IMR-90 (cell line): Measurements from ENCODE around the gene GTSE1. TPM values are rescaled to one million over a fixed set of nuclear protein-coding genes. Genes with fewer than 3 reads are reported as not detected.
A peak's percentile ranks its signal among the peaks of the same experiment; 100 is the strongest.

Experiments used
- ATAC-seq: fragments of 200-7000 bp; cut with Tn5 transposase; 2 replicates; pipeline ENCODE4 v1.9.1; 2020; ENCODE audit warnings: low read depth, mild to moderate bottlenecking, moderate library complexity
- BruUV-seq: library from RNA; stranded (reverse); fragments of 400-500 nt; replicated peaks from 2 replicates; lab custom pipeline; 2021; lab: Mats Ljungman, UMichigan
- CTCF ChIA-PET: fragments of 300-600 bp; formaldehyde crosslinking; extraction: SDS; loops from one replicate; lab custom pipeline; 2021; ENCODE audit warnings: antibody characterized with exemption; lab: Yijun Ruan, JAX
- POLR2A ChIA-PET: fragments of 300-600 bp; sonication (Branson Sonifier 250); formaldehyde crosslinking; loops from one replicate; lab custom pipeline; 2022; ENCODE audit warnings: antibody characterized with exemption; ENCODE audit not compliant: unreplicated experiment; lab: Charles Lee
- DNase-seq: peaks from one replicate; pipeline ENCODE4 v3.0.0; 2013
- H2AFZ ChIP-seq: replicated peaks from 2 replicates; pipeline ENCODE3; 2013; ENCODE audit warnings: low read length, mild to moderate bottlenecking; ENCODE audit not compliant: poor library complexity
- H2AK5ac ChIP-seq: 2 replicates; pipeline ENCODE4 v1.6.1; 2013; ENCODE audit warnings: low read depth, low read length, inconsistent platforms
- H2AK9ac ChIP-seq: replicated peaks from 2 replicates; pipeline ENCODE3; 2013; ENCODE audit warnings: mild to moderate bottlenecking, low read depth, low read length, moderate library complexity; ENCODE audit not compliant: poor library complexity
- H2BK120ac ChIP-seq: 2 replicates; pipeline ENCODE4 v1.6.1; 2013; ENCODE audit warnings: low read depth, low read length, inconsistent platforms
- H2BK15ac ChIP-seq: 3 replicates; pipeline ENCODE4 v1.6.1; 2013; ENCODE audit warnings: low read depth, low read length, inconsistent platforms
- H2BK20ac ChIP-seq: 2 replicates; pipeline ENCODE4 v1.6.1; 2013; ENCODE audit warnings: low read depth, mild to moderate bottlenecking, inconsistent platforms, low read length, moderate library complexity
- H2BK5ac ChIP-seq: 2 replicates; pipeline ENCODE4 v1.6.1; 2013; ENCODE audit warnings: mild to moderate bottlenecking, low read depth, low read length, inconsistent platforms; ENCODE audit not compliant: poor library complexity, severe bottlenecking
- H3K14ac ChIP-seq: replicated peaks from 2 replicates; pipeline ENCODE4 v1.6.1; 2013; ENCODE audit warnings: low read depth, low read length, inconsistent platforms
- H3K18ac ChIP-seq: 2 replicates; pipeline ENCODE4 v1.6.1; 2013; ENCODE audit warnings: low read depth, low read length, control low read depth
- H3K23ac ChIP-seq: 2 replicates; pipeline ENCODE4 v1.6.1; 2013; ENCODE audit warnings: low read depth, low read length, inconsistent platforms
- H3K27ac ChIP-seq: 2 replicates; pipeline ENCODE4 v1.5.1; 2013; ENCODE audit warnings: mild to moderate bottlenecking, control low read depth, low read length; ENCODE audit not compliant: insufficient read depth
- H3K27me3 ChIP-seq: 2 replicates; pipeline ENCODE4 v1.6.1; 2013; ENCODE audit warnings: low read length; ENCODE audit not compliant: control insufficient read depth, insufficient read depth
- H3K36me3 ChIP-seq: 2 replicates; pipeline ENCODE4 v1.6.1; 2013; ENCODE audit warnings: low read length, mixed read lengths; ENCODE audit not compliant: control insufficient read depth, insufficient read depth
- H3K4ac ChIP-seq: 2 replicates; pipeline ENCODE4 v1.6.1; 2013; ENCODE audit warnings: low read depth, low read length, inconsistent platforms
- H3K4me1 ChIP-seq: 2 replicates; pipeline ENCODE4 v1.6.1; 2013; ENCODE audit warnings: low read length, mixed read lengths; ENCODE audit not compliant: control insufficient read depth, insufficient read depth
- H3K4me2 ChIP-seq: 2 replicates; pipeline ENCODE4 v1.6.1; 2013; ENCODE audit warnings: low read depth, mild to moderate bottlenecking, control low read depth, low read length, moderate library complexity
- H3K4me3 ChIP-seq: 2 replicates; pipeline ENCODE4 v1.5.1; 2013; ENCODE audit warnings: low read depth, mild to moderate bottlenecking, control low read depth, low read length, moderate library complexity; ENCODE audit not compliant: insufficient read depth
- H3K56ac ChIP-seq: 2 replicates; pipeline ENCODE4 v1.6.1; 2013; ENCODE audit warnings: low read length, inconsistent platforms; ENCODE audit not compliant: insufficient read depth; ENCODE audit errors: extremely low read depth
- H3K79me1 ChIP-seq, 2 experiments: 2 replicates each; pipeline ENCODE4 v1.6.1; 2013; ENCODE audit warnings: low read length in 2 of 2, inconsistent platforms in 1 of 2, low read depth in 1 of 2
- H3K9ac ChIP-seq: 2 replicates; pipeline ENCODE4 v1.6.1; 2013; ENCODE audit warnings: low read depth, low read length, control low read depth
- H3K9me1 ChIP-seq: 2 replicates; pipeline ENCODE4 v1.6.1; 2013; ENCODE audit warnings: low read length, inconsistent platforms; ENCODE audit not compliant: insufficient read depth
- H3K9me3 ChIP-seq: 2 replicates; pipeline ENCODE4 v1.6.1; 2013; ENCODE audit warnings: low read length; ENCODE audit not compliant: control insufficient read depth, insufficient read depth
- H4K20me1 ChIP-seq: 2 replicates; pipeline ENCODE4 v1.6.1; 2013; ENCODE audit warnings: low read length, inconsistent platforms; ENCODE audit not compliant: insufficient read depth
- H4K5ac ChIP-seq: 2 replicates; pipeline ENCODE4 v1.6.1; 2013; ENCODE audit warnings: mild to moderate bottlenecking, low read depth, low read length, control low read depth
- H4K8ac ChIP-seq, 2 experiments: 2 replicates each; pipeline ENCODE4 v1.6.1; 2013; ENCODE audit warnings: low read depth in 2 of 2, low read length in 2 of 2, control low read depth in 1 of 2, inconsistent platforms in 1 of 2
- H4K91ac ChIP-seq: 2 replicates; pipeline ENCODE4 v1.6.1; 2013; ENCODE audit warnings: low read depth, low read length, inconsistent platforms; ENCODE audit not compliant: insufficient read depth
- BHLHE40 ChIP-seq: fragments of 150-350 bp; IDR thresholded peaks from 2 replicates; pipeline ENCODE4 v1.6.1; 2016; ENCODE audit warnings: mild to moderate bottlenecking, low read depth, low read length
- CEBPB ChIP-seq: IDR thresholded peaks from 2 replicates; pipeline ENCODE4 v1.6.1; 2012; ENCODE audit warnings: low read depth, low read length, improper control_type of control experiment
- CHD1 ChIP-seq: IDR thresholded peaks from 2 replicates; pipeline ENCODE4 v1.6.1; 2012; ENCODE audit warnings: low read depth, low read length, improper control_type of control experiment
- FOS ChIP-seq: fragments of 150-350 bp; IDR thresholded peaks from 2 replicates; pipeline ENCODE4 v1.6.1; 2016; ENCODE audit warnings: low read depth, low read length
- MAFK ChIP-seq: IDR thresholded peaks from 2 replicates; pipeline ENCODE4 v1.6.1; 2012; ENCODE audit warnings: low read depth, low read length, improper control_type of control experiment
- MAZ ChIP-seq: IDR thresholded peaks from 2 replicates; pipeline ENCODE4 v1.6.1; 2012; ENCODE audit warnings: low read depth, mild to moderate bottlenecking, low read length, improper control_type of control experiment, moderate library complexity, borderline replicate concordance
- MXI1 ChIP-seq: IDR thresholded peaks from 2 replicates; pipeline ENCODE4 v1.6.1; 2012; ENCODE audit warnings: low read depth, mild to moderate bottlenecking, low read length, moderate library complexity, borderline replicate concordance
- NFE2L2 ChIP-seq: fragments of 150-350 bp; IDR thresholded peaks from 2 replicates; pipeline ENCODE4 v1.6.1; 2016; ENCODE audit warnings: low read depth, mild to moderate bottlenecking, low read length
- POLR2A ChIP-seq: IDR thresholded peaks from 2 replicates; pipeline ENCODE4 v1.6.1; 2012; ENCODE audit warnings: mild to moderate bottlenecking, low read depth, low read length
- RAD21 ChIP-seq: IDR thresholded peaks from 2 replicates; pipeline ENCODE4 v1.6.1; 2012; ENCODE audit warnings: low read length, improper control_type of control experiment
- RCOR1 ChIP-seq: IDR thresholded peaks from 2 replicates; pipeline ENCODE4 v1.6.1; 2012; ENCODE audit warnings: mild to moderate bottlenecking, low read length, improper control_type of control experiment; ENCODE audit not compliant: insufficient replicate concordance
- RFX5 ChIP-seq: IDR thresholded peaks from 2 replicates; pipeline ENCODE4 v1.8.0; 2012; ENCODE audit warnings: low read depth, mild to moderate bottlenecking, low read length, moderate library complexity
- SMC3 ChIP-seq: fragments of 150-350 bp; IDR thresholded peaks from 2 replicates; pipeline ENCODE4 v1.6.1; 2016; ENCODE audit warnings: low read depth, mild to moderate bottlenecking, antibody characterized with exemption, low read length, moderate library complexity
- WGBS, 2 experiments: methylation state at CpG; one replicate each; pipeline versions ENCODE4 v1.1.5 to v1.1.7; 2013; ENCODE audit warnings: missing lambda C conversion rate in 2 of 2; ENCODE audit not compliant: insufficient read length in 1 of 2; ENCODE audit errors: extremely low coverage in 2 of 2; 5-methylcytosine and 5-hydroxymethylcytosine counted together
- dilution Hi-C: fragments of 300-500 bp; cut with HindIII; formaldehyde crosslinking; loops from one replicate; pipeline ENCODE4 v1.14.3; 2018; ENCODE audit warnings: low sequenced_read_pairs; ENCODE audit not compliant: unreplicated experiment
- in situ Hi-C: fragments of 300-500 bp; cut with MboI; formaldehyde crosslinking; loops from 3 replicates; pipeline ENCODE4 v1.14.3; 2019; ENCODE audit warnings: low sequenced_read_pairs, inconsistent platforms, mixed read lengths
- intact Hi-C: fragments of 100-400 bp; cut with micrococcal nuclease; formaldehyde crosslinking; loops from 2 replicates; pipeline ENCODE4 v1.10.0; 2022
- polyA plus RNA-seq, 3 experiments: library from polyadenylated mRNA; depleted of rRNA; stranded (reverse); fragments of >200 nt; gene quantifications; 2 replicates each; pipeline ENCODE4 v1.2.3, GENCODE V29; 2012; ENCODE audit warnings: low replicate concordance in 1 of 3
- total RNA-seq: library from RNA; depleted of rRNA; stranded (reverse); fragments of >200 nt; gene quantifications from 2 replicates; pipeline ENCODE4 v1.2.3, GENCODE V29; 2012
- TF ChIP-seq, protein P1 (sequence below): fragments of 150-350 bp; IDR thresholded peaks from 2 replicates; pipeline ENCODE4 v1.6.1; 2016; ENCODE audit warnings: low read depth, mild to moderate bottlenecking, low read length, moderate library complexity, borderline replicate concordance
- TF ChIP-seq, protein P2 (sequence below): conservative IDR thresholded peaks from 2 replicates; pipeline ENCODE4 v1.5.1; 2012; ENCODE audit warnings: mild to moderate bottlenecking, low read depth, low read length, improper control_type of control experiment
- TF ChIP-seq, protein P3 (sequence below): fragments of 150-350 bp; IDR thresholded peaks from 2 replicates; pipeline ENCODE4 v1.6.1; 2017; ENCODE audit warnings: mild to moderate bottlenecking, antibody characterized with exemption, low read length, low read depth

GTSE1 gene
- total and polyA plus RNA-seq, 2 of the 4 experiments (the other 2 are of a cell fraction): 5.9 to 17.1 TPM

DNA sequence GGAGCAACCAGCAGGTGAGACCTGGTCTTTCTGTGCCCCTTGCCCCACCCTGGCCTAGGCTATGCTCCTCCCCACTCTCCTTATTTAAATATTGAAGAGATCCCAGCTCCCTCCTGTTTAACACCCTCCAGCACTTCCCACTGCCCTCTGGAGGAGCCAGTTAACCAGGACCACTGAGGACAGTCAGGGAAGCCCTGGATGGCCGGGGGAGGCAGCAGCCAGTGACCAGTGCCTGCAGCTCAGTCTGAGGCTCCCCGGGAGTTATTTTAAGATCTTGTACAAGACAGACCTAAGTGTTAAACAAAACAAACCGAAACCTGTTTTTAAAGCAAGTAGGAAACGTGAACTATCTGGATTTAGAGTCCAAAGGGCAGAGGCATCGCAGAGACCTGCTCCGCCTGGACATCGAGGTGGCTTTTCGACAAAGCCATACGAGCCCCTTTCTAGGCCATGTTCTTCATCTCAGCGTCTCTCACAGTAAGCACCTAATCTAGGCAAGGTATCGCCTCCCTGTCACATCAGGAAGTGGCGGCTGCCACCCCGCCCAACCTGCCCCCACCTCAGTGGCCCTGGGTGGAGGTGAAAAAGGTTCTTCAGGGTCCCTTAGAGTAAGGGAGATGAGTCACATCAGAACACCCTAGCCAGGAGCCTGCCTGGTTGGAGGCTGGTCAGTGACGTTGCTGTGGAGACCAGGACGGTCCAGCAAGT, 74.1 kb downstream of the GTSE1 start:
- Histone ChIP-seq H3K4me2 (no peak overlapping the region), H3K4me3 (no peak overlapping the region), H3K4ac (no peak overlapping the region), H3K9ac (no peak overlapping the region), H3K9me1 (no peaks in the 10 kb centered on the region; the same call in 1 of the 2 replicates), H2BK15ac (no peak overlapping the region), H2BK20ac (no peak overlapping the region), H3K36me3 (no peaks in the 10 kb centered on the region), H2AK9ac (no peak overlapping the region), H4K5ac (no peak overlapping the region), H3K79me1 (no peaks in the 10 kb centered on the region), H3K9me3 (peaks cover 2% of the 10 kb centered on the region), H2AK5ac (no peak overlapping the region), H4K91ac (no peak overlapping the region), H2BK5ac (no peak overlapping the region), H3K27me3 (peaks cover 14% of the 10 kb centered on the region; the same call in 1 of the 2 replicates), H3K27ac (no peak overlapping the region), H3K14ac (no peak overlapping the region), H3K56ac (no peak overlapping the region), H4K8ac (no peak overlapping the region), H2AFZ (peak overlapping the region; percentile 43), H3K18ac (no peak overlapping the region), H4K20me1 (no peaks in the 10 kb centered on the region), H3K4me1 (no peaks in the 10 kb centered on the region), H2BK120ac (no peak overlapping the region), H3K23ac (no peak overlapping the region)
- ATAC-seq (no peak), DNase-seq (no peak)
- intact Hi-C loops (no loop called here), in situ Hi-C loops (no loop called here), dilution Hi-C loops (no loop called here)
- no TSS peak for BruUV-seq
- TF ChIP-seq FOS (no peak), CEBPB (no peak), MAZ (no peak), SMC3 (no peak), MXI1 (no peak), CHD1 (no peak), MAFK (no peak), RCOR1 (no peak), RFX5 (no peak), BHLHE40 (no peak), NFE2L2 (no peak), RAD21 (no peak), POLR2A (no peak)
- TF ChIP-seq, protein P1, sequence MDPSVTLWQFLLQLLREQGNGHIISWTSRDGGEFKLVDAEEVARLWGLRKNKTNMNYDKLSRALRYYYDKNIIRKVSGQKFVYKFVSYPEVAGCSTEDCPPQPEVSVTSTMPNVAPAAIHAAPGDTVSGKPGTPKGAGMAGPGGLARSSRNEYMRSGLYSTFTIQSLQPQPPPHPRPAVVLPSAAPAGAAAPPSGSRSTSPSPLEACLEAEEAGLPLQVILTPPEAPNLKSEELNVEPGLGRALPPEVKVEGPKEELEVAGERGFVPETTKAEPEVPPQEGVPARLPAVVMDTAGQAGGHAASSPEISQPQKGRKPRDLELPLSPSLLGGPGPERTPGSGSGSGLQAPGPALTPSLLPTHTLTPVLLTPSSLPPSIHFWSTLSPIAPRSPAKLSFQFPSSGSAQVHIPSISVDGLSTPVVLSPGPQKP: no peak
- TF ChIP-seq, protein P2, sequence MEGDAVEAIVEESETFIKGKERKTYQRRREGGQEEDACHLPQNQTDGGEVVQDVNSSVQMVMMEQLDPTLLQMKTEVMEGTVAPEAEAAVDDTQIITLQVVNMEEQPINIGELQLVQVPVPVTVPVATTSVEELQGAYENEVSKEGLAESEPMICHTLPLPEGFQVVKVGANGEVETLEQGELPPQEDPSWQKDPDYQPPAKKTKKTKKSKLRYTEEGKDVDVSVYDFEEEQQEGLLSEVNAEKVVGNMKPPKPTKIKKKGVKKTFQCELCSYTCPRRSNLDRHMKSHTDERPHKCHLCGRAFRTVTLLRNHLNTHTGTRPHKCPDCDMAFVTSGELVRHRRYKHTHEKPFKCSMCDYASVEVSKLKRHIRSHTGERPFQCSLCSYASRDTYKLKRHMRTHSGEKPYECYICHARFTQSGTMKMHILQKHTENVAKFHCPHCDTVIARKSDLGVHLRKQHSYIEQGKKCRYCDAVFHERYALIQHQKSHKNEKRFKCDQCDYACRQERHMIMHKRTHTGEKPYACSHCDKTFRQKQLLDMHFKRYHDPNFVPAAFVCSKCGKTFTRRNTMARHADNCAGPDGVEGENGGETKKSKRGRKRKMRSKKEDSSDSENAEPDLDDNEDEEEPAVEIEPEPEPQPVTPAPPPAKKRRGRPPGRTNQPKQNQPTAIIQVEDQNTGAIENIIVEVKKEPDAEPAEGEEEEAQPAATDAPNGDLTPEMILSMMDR: no peak
- TF ChIP-seq, protein P3, sequence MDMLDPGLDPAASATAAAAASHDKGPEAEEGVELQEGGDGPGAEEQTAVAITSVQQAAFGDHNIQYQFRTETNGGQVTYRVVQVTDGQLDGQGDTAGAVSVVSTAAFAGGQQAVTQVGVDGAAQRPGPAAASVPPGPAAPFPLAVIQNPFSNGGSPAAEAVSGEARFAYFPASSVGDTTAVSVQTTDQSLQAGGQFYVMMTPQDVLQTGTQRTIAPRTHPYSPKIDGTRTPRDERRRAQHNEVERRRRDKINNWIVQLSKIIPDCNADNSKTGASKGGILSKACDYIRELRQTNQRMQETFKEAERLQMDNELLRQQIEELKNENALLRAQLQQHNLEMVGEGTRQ: no peak
- POLR2A ChIA-PET: no interaction called here
- 37% methylated on average over 2 of the region's 15 CpGs; no CpG with 5 or more reads in 1 of the 2 experiments for WGBS, 2 experiments
- CTCF ChIA-PET: interaction anchor here (1.0 kb wide), 1 partner anchor 172 kb away, joined by 6 read pairs; no protein-coding TSS in a partner anchor
